SK-N-SH (cell line): Measurements from ENCODE around the gene ALPK3. TPM values are rescaled to one million over a fixed set of nuclear protein-coding genes. Genes with fewer than 3 reads are reported as not detected.

Experiments
- CTCF ChIA-PET: fragments of 300-600, 350-600 bp; formaldehyde crosslinking; extraction: SDS; loops from one replicate; lab custom pipeline; 2021; lab: Yijun Ruan, JAX
- POLR2A ChIA-PET: fragments of 350-600 bp; sonication (Branson Sonifier 250); formaldehyde crosslinking; extraction: SDS; loops from one replicate; lab custom pipeline; 2020; ENCODE audit warnings: antibody characterized with exemption, inconsistent platforms; lab: Yijun Ruan, JAX
- DNase-seq: peaks from one replicate; pipeline ENCODE4 v3.0.0; 2012
- H2AFZ ChIP-seq: fragments of 200-600 bp; sonication (generic); 2 replicates; pipeline ENCODE4 v1.8.1; 2016; ENCODE audit warnings: antibody characterized with exemption, mild to moderate bottlenecking, low read depth
- H3F3A ChIP-seq: fragments of 200-600 bp; sonication (generic); replicated peaks from 2 replicates; pipeline ENCODE3; 2016; ENCODE audit warnings: antibody characterized with exemption, mild to moderate bottlenecking; ENCODE audit not compliant: insufficient read depth
- H3K27ac ChIP-seq, 2 experiments: fragments of 200-500 bp in 1 of 2; fragments of 200-600 bp in 1 of 2; sonication (Bioruptor generic) in 1 of 2; sonication (generic), shearing (Covaris generic) in 1 of 2; 2 replicates each; pipeline versions ENCODE4 v1.5.1 to v1.6.1; 2014 to 2016; ENCODE audit warnings: low read depth in 2 of 2, inconsistent platforms in 1 of 2, low read length in 1 of 2, mild to moderate bottlenecking in 1 of 2, mixed read lengths in 1 of 2
- H3K27me3 ChIP-seq: fragments of 200-600 bp; sonication (generic), shearing (Covaris generic); 2 replicates; pipeline ENCODE4 v1.6.1; 2016; ENCODE audit warnings: mixed run types; ENCODE audit not compliant: insufficient read depth
- H3K36me3 ChIP-seq, 2 experiments: fragments of 200-500 bp in 1 of 2; fragments of 200-600 bp in 1 of 2; sonication (Bioruptor generic) in 1 of 2; sonication (generic) in 1 of 2; replicated peaks in 1 of 2; 2 replicates each; pipeline versions ENCODE3 to v1.5.1; 2014 to 2016; ENCODE audit warnings: low read length in 1 of 2, mild to moderate bottlenecking in 1 of 2; ENCODE audit not compliant: insufficient read depth in 2 of 2, control insufficient read depth in 1 of 2
- H3K4me1 ChIP-seq, 2 experiments: fragments of 200-500 bp in 1 of 2; fragments of 200-600 bp in 1 of 2; sonication (Bioruptor generic) in 1 of 2; sonication (generic), shearing (Covaris generic) in 1 of 2; 2 replicates each; pipeline versions ENCODE4 v1.5.1 to v1.6.1; 2014 to 2016; ENCODE audit warnings: low read depth in 1 of 2, low read length in 1 of 2, mixed run types in 1 of 2; ENCODE audit not compliant: insufficient read depth in 2 of 2, control insufficient read depth in 1 of 2
- H3K4me2 ChIP-seq: fragments of 200-600 bp; sonication (generic), shearing (Covaris generic); 2 replicates; pipeline ENCODE4 v1.6.1; 2017; ENCODE audit warnings: mixed run types
- H3K4me3 ChIP-seq, 2 experiments: fragments of 200-500 bp in 1 of 2; fragments of 200-600 bp in 1 of 2; sonication (Bioruptor generic) in 1 of 2; sonication (generic), shearing (Covaris generic) in 1 of 2; 2 replicates each; pipeline versions ENCODE4 v1.5.1 to v1.8.1; 2014 to 2016; ENCODE audit warnings: low read depth in 2 of 2, inconsistent platforms in 1 of 2, low read length in 1 of 2, mild to moderate bottlenecking in 1 of 2, mixed read lengths in 1 of 2, moderate library complexity in 1 of 2
- H3K79me2 ChIP-seq: fragments of 200-600 bp; sonication (generic); 2 replicates; pipeline ENCODE4 v1.8.1; 2017; ENCODE audit warnings: mild to moderate bottlenecking; ENCODE audit not compliant: insufficient read depth
- H3K9ac ChIP-seq: fragments of 200-600 bp; sonication (generic); 2 replicates; pipeline ENCODE4 v1.6.1; 2017; ENCODE audit warnings: mixed run types
- H3K9me2 ChIP-seq: fragments of 200-600 bp; sonication (generic); 2 replicates; pipeline ENCODE4 v1.6.1; 2017; ENCODE audit warnings: mixed run types
- H3K9me3 ChIP-seq: fragments of 200-600 bp; sonication (generic); 2 replicates; pipeline ENCODE4 v1.6.1; 2017; ENCODE audit warnings: mixed run types, mild to moderate bottlenecking, moderate library complexity
- H4K20me1 ChIP-seq: fragments of 200-600 bp; sonication (generic); 2 replicates; pipeline ENCODE4 v1.6.1; 2017; ENCODE audit warnings: mild to moderate bottlenecking, mixed run types; ENCODE audit not compliant: insufficient read depth
- CHD2 ChIP-seq: fragments of 150-350 bp; IDR thresholded peaks from 2 replicates; pipeline ENCODE4 v1.6.1; 2018; ENCODE audit warnings: low read length; ENCODE audit not compliant: partially characterized antibody
- EZH2phosphoT487 ChIP-seq: fragments of 200-600 bp; sonication (generic); IDR thresholded peaks from 2 replicates; pipeline ENCODE4 v1.6.1; 2017; ENCODE audit warnings: low read depth, mixed run types, mild to moderate bottlenecking, antibody characterized with exemption, moderate library complexity, borderline replicate concordance
- GATA2 ChIP-seq: sonication (generic); formaldehyde crosslinking; IDR thresholded peaks from 2 replicates; pipeline ENCODE4 v1.5.0; 2020; ENCODE audit warnings: mild to moderate bottlenecking, missing genetic modification reagents
- JUND ChIP-seq: IDR thresholded peaks from 2 replicates; pipeline ENCODE4 v1.4.0; 2012
- MEF2A ChIP-seq: IDR thresholded peaks from 2 replicates; pipeline ENCODE4 v1.4.0; 2012; ENCODE audit warnings: low read depth, borderline replicate concordance
- NRF1 ChIP-seq: IDR thresholded peaks from 2 replicates; pipeline ENCODE4 v1.6.1; 2012; ENCODE audit warnings: low read depth, mild to moderate bottlenecking, low read length
- SMC3 ChIP-seq: IDR thresholded peaks from 2 replicates; pipeline ENCODE4 v1.6.1; 2012; ENCODE audit warnings: low read depth, low read length, improper control_type of control experiment
- TAF1 ChIP-seq: IDR thresholded peaks from 2 replicates; pipeline ENCODE4 v1.6.1; 2012; ENCODE audit warnings: low read depth, mild to moderate bottlenecking, low read length, moderate library complexity, borderline replicate concordance
- TCF12 ChIP-seq: IDR thresholded peaks from 2 replicates; pipeline ENCODE4 v1.4.0; 2012
- WGBS: methylation state at CpG from one replicate; pipeline ENCODE4 v1.1.6; 2017; ENCODE audit warnings: low lambda C conversion rate; 5-methylcytosine and 5-hydroxymethylcytosine counted together
- polyA plus RNA-seq, 3 experiments: library from polyadenylated mRNA; depleted of rRNA; stranded (reverse); fragments of >200 nt; gene quantifications; 2 replicates each; pipeline ENCODE4 v1.2.3, GENCODE V29; 2012
- TF ChIP-seq, protein P1 (sequence below): fragments of 150-350 bp; IDR thresholded peaks from 2 replicates; pipeline ENCODE4 v1.6.1; 2017; ENCODE audit warnings: antibody characterized with exemption, low read length, low read depth, borderline replicate concordance
- TF ChIP-seq, protein P2 (sequence below): IDR thresholded peaks from 2 replicates; pipeline ENCODE4 v1.4.0; 2012; ENCODE audit warnings: low read depth
- TF ChIP-seq, protein P3 (sequence below): fragments of 200-600 bp; sonication (generic); IDR thresholded peaks from 2 replicates; pipeline ENCODE4 v1.6.1; 2017; ENCODE audit warnings: antibody characterized with exemption, mild to moderate bottlenecking, moderate library complexity
- TF ChIP-seq, protein P4 (sequence below): fragments of 150-350 bp; IDR thresholded peaks from 2 replicates; pipeline ENCODE4 v1.6.1; 2016; ENCODE audit warnings: mild to moderate bottlenecking, low read depth, low read length
- TF ChIP-seq, protein P5 (sequence below): IDR thresholded peaks from 2 replicates; pipeline ENCODE4 v1.6.1; 2012; ENCODE audit warnings: mild to moderate bottlenecking, low read depth, low read length, moderate library complexity

The ALPK3 gene
- polyA plus RNA-seq, 1 of the 3 experiments (the other 2 are of a cell fraction), result 0.16 TPM

DNA sequence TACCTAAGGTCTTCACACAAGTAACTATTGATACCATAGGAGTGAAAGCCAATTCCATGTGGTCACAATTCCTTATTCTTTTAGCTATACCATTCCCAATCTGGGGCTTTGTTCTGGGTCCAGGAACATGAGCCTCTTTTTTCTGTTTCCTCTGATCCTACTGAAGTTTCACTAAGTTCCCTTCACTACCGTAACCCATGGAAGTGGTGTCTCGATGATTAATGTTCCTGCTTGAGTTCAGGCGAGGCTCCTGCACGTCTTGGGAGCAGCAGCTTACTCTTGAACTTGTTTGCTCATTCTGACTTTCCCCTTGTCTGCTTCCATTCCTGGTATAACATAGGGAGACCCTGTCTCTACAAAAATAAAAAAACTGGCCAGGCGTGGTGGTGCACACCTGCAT lies 45.1 kb upstream of the ALPK3 start:
- peaks cover 0 to 3% of the 10 kb centered on the region in 2 experiments; a peak in 1 of 4 replicates for H3K4me1 ChIP-seq
- H3K4me3 ChIP-seq, result no peak overlapping the region
- H3K36me3 ChIP-seq, result peaks cover 9 to 42% of the 10 kb centered on the region in 2 experiments
- 97% methylated on average over 5 of the region's 5 CpGs for WGBS
- ChIA-PET POLR2A (no interaction called here), CTCF (no interaction called here)
- no peaks in the 10 kb centered on the region for H3K9me2 ChIP-seq
- no peak overlapping the region for H2AFZ ChIP-seq
- H3K4me2 ChIP-seq, result no peak overlapping the region
- peaks cover 6% of the 10 kb centered on the region for H3F3A ChIP-seq
- H3K9me3 ChIP-seq, result no peaks in the 10 kb centered on the region
- H4K20me1 ChIP-seq, result peaks cover 6% of the 10 kb centered on the region; the same call in 1 of the 2 replicates
- H3K9ac ChIP-seq, result no peak overlapping the region
- H3K27ac ChIP-seq, result no peak overlapping the region
- TF ChIP-seq MEF2A (no peak), NRF1 (no peak)
- TF ChIP-seq, protein P1, sequence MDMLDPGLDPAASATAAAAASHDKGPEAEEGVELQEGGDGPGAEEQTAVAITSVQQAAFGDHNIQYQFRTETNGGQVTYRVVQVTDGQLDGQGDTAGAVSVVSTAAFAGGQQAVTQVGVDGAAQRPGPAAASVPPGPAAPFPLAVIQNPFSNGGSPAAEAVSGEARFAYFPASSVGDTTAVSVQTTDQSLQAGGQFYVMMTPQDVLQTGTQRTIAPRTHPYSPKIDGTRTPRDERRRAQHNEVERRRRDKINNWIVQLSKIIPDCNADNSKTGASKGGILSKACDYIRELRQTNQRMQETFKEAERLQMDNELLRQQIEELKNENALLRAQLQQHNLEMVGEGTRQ, result no peak
- TF ChIP-seq, protein P2, sequence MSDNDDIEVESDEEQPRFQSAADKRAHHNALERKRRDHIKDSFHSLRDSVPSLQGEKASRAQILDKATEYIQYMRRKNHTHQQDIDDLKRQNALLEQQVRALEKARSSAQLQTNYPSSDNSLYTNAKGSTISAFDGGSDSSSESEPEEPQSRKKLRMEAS, result no peak
- DNase-seq, result no peak
- no peaks in the 10 kb centered on the region for H3K27me3 ChIP-seq
- peaks cover 99% of the 10 kb centered on the region for H3K79me2 ChIP-seq

DNA sequence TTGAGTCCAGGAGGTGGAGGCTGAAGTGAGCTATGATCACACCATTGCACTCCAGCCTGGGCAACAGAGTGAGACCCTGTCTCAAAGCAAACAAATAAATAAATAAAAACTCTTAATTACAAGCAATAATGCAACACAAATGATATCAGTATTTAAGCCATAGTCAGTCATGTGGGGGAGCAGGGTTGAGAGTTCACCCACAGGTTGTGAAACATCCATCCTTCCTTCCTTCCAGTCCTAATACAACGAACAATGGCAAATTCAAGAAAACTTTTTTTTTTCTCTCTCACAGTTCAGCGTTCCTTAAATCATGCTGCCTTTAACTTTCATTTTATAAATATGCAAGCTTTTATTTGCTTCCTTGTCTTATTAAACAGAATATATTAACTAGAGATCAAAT lies 44.7 kb upstream of the ALPK3 start:
- Histone ChIP-seq H3K4me3 (no peak overlapping the region), H3K9ac (no peak overlapping the region), H3K79me2 (peaks cover 99% of the 10 kb centered on the region), H3K36me3 (peaks cover 9 to 38% of the 10 kb centered on the region in 2 experiments), H3K9me3 (no peaks in the 10 kb centered on the region), H3K4me1 (peaks cover 0 to 3% of the 10 kb centered on the region in 2 experiments; a peak in 1 of 4 replicates), H3K27ac (no peak overlapping the region), H3F3A (peaks cover 6% of the 10 kb centered on the region), H3K27me3 (no peaks in the 10 kb centered on the region), H3K9me2 (no peaks in the 10 kb centered on the region), H4K20me1 (peaks cover 6% of the 10 kb centered on the region; the same call in 1 of the 2 replicates), H3K4me2 (no peak overlapping the region), H2AFZ (no peak overlapping the region)
- 90% methylated on average over 2 of the region's 2 CpGs for WGBS
- ChIA-PET POLR2A (interaction anchor here (0.7 kb wide), 1 partner anchor 57 kb away, joined by 4 read pairs; no protein-coding TSS in a partner anchor), CTCF (no interaction called here)
- no peak for DNase-seq
- TF ChIP-seq GATA2 (CRISPR knock-in tag) (no peak), SMC3 (no peak)
- TF ChIP-seq, protein P3, sequence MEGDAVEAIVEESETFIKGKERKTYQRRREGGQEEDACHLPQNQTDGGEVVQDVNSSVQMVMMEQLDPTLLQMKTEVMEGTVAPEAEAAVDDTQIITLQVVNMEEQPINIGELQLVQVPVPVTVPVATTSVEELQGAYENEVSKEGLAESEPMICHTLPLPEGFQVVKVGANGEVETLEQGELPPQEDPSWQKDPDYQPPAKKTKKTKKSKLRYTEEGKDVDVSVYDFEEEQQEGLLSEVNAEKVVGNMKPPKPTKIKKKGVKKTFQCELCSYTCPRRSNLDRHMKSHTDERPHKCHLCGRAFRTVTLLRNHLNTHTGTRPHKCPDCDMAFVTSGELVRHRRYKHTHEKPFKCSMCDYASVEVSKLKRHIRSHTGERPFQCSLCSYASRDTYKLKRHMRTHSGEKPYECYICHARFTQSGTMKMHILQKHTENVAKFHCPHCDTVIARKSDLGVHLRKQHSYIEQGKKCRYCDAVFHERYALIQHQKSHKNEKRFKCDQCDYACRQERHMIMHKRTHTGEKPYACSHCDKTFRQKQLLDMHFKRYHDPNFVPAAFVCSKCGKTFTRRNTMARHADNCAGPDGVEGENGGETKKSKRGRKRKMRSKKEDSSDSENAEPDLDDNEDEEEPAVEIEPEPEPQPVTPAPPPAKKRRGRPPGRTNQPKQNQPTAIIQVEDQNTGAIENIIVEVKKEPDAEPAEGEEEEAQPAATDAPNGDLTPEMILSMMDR, result no peak

DNA sequence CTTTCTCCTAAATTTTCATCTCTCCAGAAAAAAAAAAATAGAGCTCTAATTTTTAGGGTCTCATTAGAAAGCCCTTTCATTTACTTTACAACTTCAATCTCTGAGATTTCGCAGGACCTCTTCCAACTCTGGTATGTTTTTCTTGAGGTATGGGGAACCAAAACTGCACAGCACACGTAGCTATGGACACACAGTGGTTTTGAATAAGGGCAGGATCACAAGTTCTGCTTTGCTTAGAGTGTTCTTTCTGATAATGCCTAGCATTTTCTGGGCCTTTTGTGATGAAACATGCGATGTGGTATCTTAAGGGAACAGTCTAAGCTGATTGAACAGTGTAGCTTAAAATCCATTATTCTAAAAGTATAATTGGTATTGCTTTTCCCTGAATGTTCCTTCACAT lies 43.4 kb upstream of the ALPK3 start:
- no peak overlapping the region for H3K9ac ChIP-seq
- H3K9me2 ChIP-seq, result no peaks in the 10 kb centered on the region
- POLR2A ChIA-PET, result no interaction called here
- H3K4me1 ChIP-seq, result peaks cover 0 to 3% of the 10 kb centered on the region in 2 experiments; a peak in 1 of 4 replicates
- H3K9me3 ChIP-seq, result no peaks in the 10 kb centered on the region
- CTCF ChIA-PET, result interaction anchor here (0.8 to 0.9 kb wide), 2 partner anchors 13 to 21 kb away, joined by 3 read pairs; no protein-coding TSS in a partner anchor
- no peak overlapping the region for H3K27ac ChIP-seq
- H3K4me3 ChIP-seq, result no peak overlapping the region
- no peaks in the 10 kb centered on the region for H3K27me3 ChIP-seq
- H3K4me2 ChIP-seq, result no peak overlapping the region
- H4K20me1 ChIP-seq, result peaks cover 6% of the 10 kb centered on the region; the same call in 1 of the 2 replicates
- 92% methylated on average over 3 of the region's 3 CpGs for WGBS
- H3K79me2 ChIP-seq, result peaks cover 99% of the 10 kb centered on the region
- no peak overlapping the region for H2AFZ ChIP-seq
- H3K36me3 ChIP-seq, result peaks cover 7 to 36% of the 10 kb centered on the region in 2 experiments
- H3F3A ChIP-seq, result peaks cover 7% of the 10 kb centered on the region
- DNase-seq, result no peak
- TF ChIP-seq TCF12 (no peak), CHD2 (no peak), TAF1 (no peak), EZH2phosphoT487 (no peak), JUND (no peak)
- TF ChIP-seq, protein P4, sequence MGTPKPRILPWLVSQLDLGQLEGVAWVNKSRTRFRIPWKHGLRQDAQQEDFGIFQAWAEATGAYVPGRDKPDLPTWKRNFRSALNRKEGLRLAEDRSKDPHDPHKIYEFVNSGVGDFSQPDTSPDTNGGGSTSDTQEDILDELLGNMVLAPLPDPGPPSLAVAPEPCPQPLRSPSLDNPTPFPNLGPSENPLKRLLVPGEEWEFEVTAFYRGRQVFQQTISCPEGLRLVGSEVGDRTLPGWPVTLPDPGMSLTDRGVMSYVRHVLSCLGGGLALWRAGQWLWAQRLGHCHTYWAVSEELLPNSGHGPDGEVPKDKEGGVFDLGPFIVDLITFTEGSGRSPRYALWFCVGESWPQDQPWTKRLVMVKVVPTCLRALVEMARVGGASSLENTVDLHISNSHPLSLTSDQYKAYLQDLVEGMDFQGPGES, result no peak
- TF ChIP-seq, protein P5, sequence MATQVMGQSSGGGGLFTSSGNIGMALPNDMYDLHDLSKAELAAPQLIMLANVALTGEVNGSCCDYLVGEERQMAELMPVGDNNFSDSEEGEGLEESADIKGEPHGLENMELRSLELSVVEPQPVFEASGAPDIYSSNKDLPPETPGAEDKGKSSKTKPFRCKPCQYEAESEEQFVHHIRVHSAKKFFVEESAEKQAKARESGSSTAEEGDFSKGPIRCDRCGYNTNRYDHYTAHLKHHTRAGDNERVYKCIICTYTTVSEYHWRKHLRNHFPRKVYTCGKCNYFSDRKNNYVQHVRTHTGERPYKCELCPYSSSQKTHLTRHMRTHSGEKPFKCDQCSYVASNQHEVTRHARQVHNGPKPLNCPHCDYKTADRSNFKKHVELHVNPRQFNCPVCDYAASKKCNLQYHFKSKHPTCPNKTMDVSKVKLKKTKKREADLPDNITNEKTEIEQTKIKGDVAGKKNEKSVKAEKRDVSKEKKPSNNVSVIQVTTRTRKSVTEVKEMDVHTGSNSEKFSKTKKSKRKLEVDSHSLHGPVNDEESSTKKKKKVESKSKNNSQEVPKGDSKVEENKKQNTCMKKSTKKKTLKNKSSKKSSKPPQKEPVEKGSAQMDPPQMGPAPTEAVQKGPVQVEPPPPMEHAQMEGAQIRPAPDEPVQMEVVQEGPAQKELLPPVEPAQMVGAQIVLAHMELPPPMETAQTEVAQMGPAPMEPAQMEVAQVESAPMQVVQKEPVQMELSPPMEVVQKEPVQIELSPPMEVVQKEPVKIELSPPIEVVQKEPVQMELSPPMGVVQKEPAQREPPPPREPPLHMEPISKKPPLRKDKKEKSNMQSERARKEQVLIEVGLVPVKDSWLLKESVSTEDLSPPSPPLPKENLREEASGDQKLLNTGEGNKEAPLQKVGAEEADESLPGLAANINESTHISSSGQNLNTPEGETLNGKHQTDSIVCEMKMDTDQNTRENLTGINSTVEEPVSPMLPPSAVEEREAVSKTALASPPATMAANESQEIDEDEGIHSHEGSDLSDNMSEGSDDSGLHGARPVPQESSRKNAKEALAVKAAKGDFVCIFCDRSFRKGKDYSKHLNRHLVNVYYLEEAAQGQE, result no peak
